ENCODE measurements around the gene CACNA2D3.

The CACNA2D3 gene

GRCh38 chr3:54760201-54760600, 637.8 kb downstream of the CACNA2D3 start:
- DNase-seq (ENCODE audit: insufficient read length, low spot score) (no peak), FAIRE-seq (no peak)
- no peak for TF ChIP-seq CTCF (IDR thresholded peaks at IDR 0.05; ENCODE audit: insufficient read depth, missing control alignments)

- FAIRE-seq (no peak), DNase-seq (ENCODE audit: insufficient read length, low spot score) (no peak)
- TF ChIP-seq CTCF (IDR thresholded peaks at IDR 0.05; ENCODE audit: insufficient read depth, missing control alignments), result no peak
These were observed 639.3 kb downstream of the CACNA2D3 start for GRCh38 chr3:54761637-54762036.

- DNase-seq (ENCODE audit: insufficient read length, low spot score) (no peak), FAIRE-seq (no peak)
- no peak for TF ChIP-seq CTCF (IDR thresholded peaks at IDR 0.05; ENCODE audit: insufficient read depth, missing control alignments)
These were observed 642.6 kb downstream of the CACNA2D3 start for GRCh38 chr3:54764911-54765310.

GRCh38 chr3:54771050-54771449, 648.7 kb downstream of the CACNA2D3 start:
- DNase-seq (ENCODE audit: insufficient read length, low spot score) (no peak), FAIRE-seq (no peak)
- TF ChIP-seq CTCF (IDR thresholded peaks at IDR 0.05; ENCODE audit: insufficient read depth, missing control alignments), result no peak

GRCh38 chr3:54772051-54772450, 649.7 kb downstream of the CACNA2D3 start:
- TF ChIP-seq CTCF (IDR thresholded peaks at IDR 0.05; ENCODE audit: insufficient read depth, missing control alignments), result no peak
- DNase-seq (ENCODE audit: insufficient read length, low spot score), result no peak
- FAIRE-seq, result no peak

GRCh38 chr3:54772746-54773145, 650.4 kb downstream of the CACNA2D3 start:
- DNase-seq (ENCODE audit: insufficient read length, low spot score) (no peak), FAIRE-seq (no peak)
- no peak for TF ChIP-seq CTCF (IDR thresholded peaks at IDR 0.05; ENCODE audit: insufficient read depth, missing control alignments)

GRCh38 chr3:54773271-54773670, 650.9 kb downstream of the CACNA2D3 start:
- no peak for TF ChIP-seq CTCF (IDR thresholded peaks at IDR 0.05; ENCODE audit: insufficient read depth, missing control alignments)
- DNase-seq (ENCODE audit: insufficient read length, low spot score), result no peak
- no peak for FAIRE-seq

Measured in D721Med (cell line).